K562 (cell line): Measurements from ENCODE around the gene NXPH4. TPM values are rescaled to one million over a fixed set of nuclear protein-coding genes. Genes with fewer than 3 reads are reported as not detected.

Experiments
- BRD9 ChIP-seq: fragments of 450-650 bp; IDR thresholded peaks from 2 replicates; pipeline ENCODE4 v1.6.1; 2018; ENCODE audit warnings: low read depth; ENCODE audit not compliant: partially characterized antibody
- CEBPG ChIP-seq, 3 experiments: fragments of 200-800 bp in 1 of 3; sonication (Bioruptor generic) in 1 of 3; sonication (generic) in 1 of 3; formaldehyde crosslinking in 1 of 3; IDR thresholded peaks in 2 of 3; conservative IDR thresholded peaks in 1 of 3; 2 replicates each; pipeline versions ENCODE4 v1.6.1 to v1.8.0; 2016 to 2022; ENCODE audit warnings: missing compliant biosample characterization in 2 of 3, missing genetic modification characterization in 2 of 3, mild to moderate bottlenecking in 1 of 3, missing genetic modification reagents in 1 of 3
- COPS2 ChIP-seq: fragments of 450-650 bp; conservative IDR thresholded peaks from 2 replicates; pipeline ENCODE4 v1.6.1; 2016; ENCODE audit warnings: mild to moderate bottlenecking, moderate library complexity
- HIVEP1 ChIP-seq: fragments of 250-450 bp; sonication (Bioruptor Pico); IDR thresholded peaks from 2 replicates; pipeline ENCODE4 v1.4.0; 2020; ENCODE audit warnings: mild to moderate bottlenecking
- HNRNPL ChIP-seq: fragments of 200-400 bp; formaldehyde crosslinking; IDR thresholded peaks from 2 replicates; pipeline ENCODE4 v1.6.1; 2017; ENCODE audit warnings: low read depth, mild to moderate bottlenecking, low read length
- IFI16 ChIP-seq: fragments of 250-450 bp; sonication (Bioruptor Pico); IDR thresholded peaks from 2 replicates; pipeline ENCODE4 v2.1.2; 2022; ENCODE audit warnings: mild to moderate bottlenecking, inconsistent platforms
- MAFG ChIP-seq: fragments of 450-650 bp; conservative IDR thresholded peaks from 2 replicates; pipeline ENCODE4 v1.6.1; 2016; ENCODE audit warnings: missing genetic modification characterization, missing compliant biosample characterization
- NR3C1 ChIP-seq: sonication (generic); formaldehyde crosslinking; IDR thresholded peaks from 2 replicates; pipeline ENCODE4 v1.8.1; 2022; ENCODE audit warnings: missing genetic modification reagents
- NR4A1 ChIP-seq, 2 experiments: fragments of 250-450 bp in 1 of 2; fragments of 450-650 bp in 1 of 2; sonication (Bioruptor Pico) in 1 of 2; IDR thresholded peaks; 2 replicates each; pipeline versions ENCODE4 v1.4.0 to v1.6.1; 2016 to 2020; ENCODE audit warnings: mild to moderate bottlenecking in 2 of 2, missing compliant biosample characterization in 1 of 2, missing genetic modification characterization in 1 of 2, moderate library complexity in 1 of 2
- SOX6 ChIP-seq: fragments of 450-650 bp; IDR thresholded peaks from 2 replicates; pipeline ENCODE4 v1.6.1; 2014; ENCODE audit warnings: mild to moderate bottlenecking
- ZBED1 ChIP-seq: IDR thresholded peaks from 2 replicates; pipeline ENCODE4 v1.6.1; 2014
- ZBTB8A ChIP-seq: fragments of 450-650 bp; IDR thresholded peaks from 2 replicates; pipeline ENCODE4 v1.6.1; 2018; ENCODE audit warnings: mild to moderate bottlenecking, moderate library complexity; ENCODE audit not compliant: partially characterized antibody
- ZNF12 ChIP-seq: sonication (generic); formaldehyde crosslinking; IDR thresholded peaks from 2 replicates; pipeline ENCODE4 v1.4.0; 2020; ENCODE audit warnings: mild to moderate bottlenecking, missing genetic modification reagents
- ZNF3 ChIP-seq: fragments of 250-450 bp; sonication (Bioruptor Pico); IDR thresholded peaks from 2 replicates; pipeline ENCODE4 v1.5.0; 2021; ENCODE audit warnings: mild to moderate bottlenecking, moderate library complexity
- ZNF586 ChIP-seq: fragments of 450-650 bp; formaldehyde crosslinking; conservative IDR thresholded peaks from 2 replicates; pipeline ENCODE4 v1.4.0; 2020; ENCODE audit warnings: mild to moderate bottlenecking, moderate library complexity
- ZNF668 ChIP-seq: fragments of 250-450 bp; sonication (Bioruptor Pico); IDR thresholded peaks from 2 replicates; pipeline ENCODE4 v1.8.0; 2022; ENCODE audit warnings: mild to moderate bottlenecking, inconsistent platforms
- polyA plus RNA-seq, 8 experiments: library from polyadenylated mRNA; depleted of rRNA in 4 of 8; stranded (reverse) in 5 of 8; unstranded in 3 of 8; fragments of >200 nt; fragmentation: Nextera tagmentation in 2 of 8; fragmentation: Illumina TruSeq in 1 of 8; extraction: Ambion mirVana in 2 of 8; extraction: Trizol in 1 of 8; gene quantifications; 2 replicates each; pipeline versions ENCODE4 v1.2.1 to v1.2.3, GENCODE V29; 2011 to 2014; ENCODE audit warnings: inconsistent platforms in 1 of 8, missing spikeins in 1 of 8
- total RNA-seq, 7 experiments: library from RNA; depleted of rRNA in 6 of 7; stranded (reverse); fragments of >200 nt in 6 of 7; fragmentation: Illumina TruSeq in 2 of 7; extraction: Trizol in 2 of 7; gene quantifications; 2 replicates each; pipeline versions ENCODE4 v1.2.1 to v1.2.3, GENCODE V29; 2011 to 2021; ENCODE audit warnings: low replicate concordance in 1 of 7
- TF ChIP-seq, protein P1 (sequence below): fragments of 250-450 bp; sonication (Bioruptor Pico); IDR thresholded peaks from 2 replicates; pipeline ENCODE4 v1.4.0; 2020; ENCODE audit warnings: mild to moderate bottlenecking, moderate library complexity, borderline replicate concordance
- TF ChIP-seq, protein P2 (sequence below): sonication (generic); formaldehyde crosslinking; IDR thresholded peaks from 2 replicates; pipeline ENCODE4 v1.5.0; 2020; ENCODE audit warnings: missing genetic modification reagents
- TF ChIP-seq, protein P3 (sequence below), 3 experiments: fragments of 200-800 bp in 1 of 3; sonication (Bioruptor generic) in 1 of 3; sonication (generic) in 1 of 3; formaldehyde crosslinking in 1 of 3; IDR thresholded peaks; 2 replicates each; pipeline versions ENCODE4 v1.6.1 to v1.8.0; 2016 to 2022; ENCODE audit warnings: mild to moderate bottlenecking in 2 of 3, missing compliant biosample characterization in 2 of 3, missing genetic modification characterization in 2 of 3, missing genetic modification reagents in 1 of 3
- TF ChIP-seq, protein P4 (sequence below): sonication (generic); formaldehyde crosslinking; IDR thresholded peaks from 2 replicates; pipeline ENCODE4 v1.9.0; 2022; ENCODE audit warnings: mild to moderate bottlenecking, missing genetic modification reagents
- TF ChIP-seq, protein P5 (sequence below): fragments of 250-450 bp; sonication (Bioruptor Pico); IDR thresholded peaks from 2 replicates; pipeline ENCODE4 v1.8.0; 2021; ENCODE audit warnings: borderline replicate concordance, mild to moderate bottlenecking, moderate library complexity; ENCODE audit not compliant: poor library complexity, severe bottlenecking

The NXPH4 gene
- total and polyA plus RNA-seq, 9 of the 15 experiments (the other 6 are each of a cell fraction or from before 2014, with no cell fraction given) = 0.49 to 2.7 (median 1.1) TPM; not detected in 4

DNA sequence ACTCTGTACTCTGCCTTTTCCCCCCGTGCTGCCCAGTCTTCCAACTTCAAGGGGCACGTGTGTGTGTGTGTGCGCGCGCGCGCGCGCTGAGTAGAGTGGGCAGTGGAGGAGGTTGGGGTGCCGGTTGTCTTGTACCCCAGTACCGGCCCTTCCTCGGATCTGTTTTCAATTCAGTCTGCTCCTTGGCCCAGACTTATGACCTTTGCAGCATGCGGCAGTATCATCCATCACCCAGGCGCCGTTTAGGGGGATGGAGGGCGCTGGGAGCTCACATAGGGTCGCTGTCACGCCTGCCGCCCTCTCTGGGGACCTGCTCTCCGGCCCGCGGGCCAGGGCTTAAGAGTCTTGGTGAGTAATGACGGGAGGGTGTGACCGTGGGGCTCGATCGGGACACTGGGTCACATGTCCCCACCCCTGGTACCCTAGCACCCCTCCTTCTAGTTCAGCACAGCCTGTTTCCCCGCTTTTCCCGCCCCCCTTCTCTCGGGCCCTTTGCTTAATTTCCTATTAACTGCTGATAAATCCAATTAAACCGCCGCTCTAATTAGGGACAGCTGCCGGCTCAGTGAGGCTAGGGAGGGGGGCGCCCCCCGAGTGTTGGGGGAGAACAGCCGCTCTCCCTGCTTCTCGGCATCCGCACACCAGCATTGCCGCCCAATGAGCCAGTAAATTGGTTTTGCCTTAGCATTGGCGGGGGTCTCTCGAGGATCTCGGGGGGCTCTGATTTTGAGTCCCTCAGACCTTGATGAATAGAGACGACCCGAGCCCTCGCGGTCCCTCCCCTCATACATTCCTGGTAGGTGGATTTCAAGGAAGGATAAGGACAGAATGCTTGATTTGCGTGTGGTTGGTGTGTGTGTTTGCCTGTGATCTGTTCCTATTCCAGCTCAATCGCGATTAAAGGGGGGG, 25.1 kb downstream of the NXPH4 start (continued):
- TF ChIP-seq, protein P1, sequence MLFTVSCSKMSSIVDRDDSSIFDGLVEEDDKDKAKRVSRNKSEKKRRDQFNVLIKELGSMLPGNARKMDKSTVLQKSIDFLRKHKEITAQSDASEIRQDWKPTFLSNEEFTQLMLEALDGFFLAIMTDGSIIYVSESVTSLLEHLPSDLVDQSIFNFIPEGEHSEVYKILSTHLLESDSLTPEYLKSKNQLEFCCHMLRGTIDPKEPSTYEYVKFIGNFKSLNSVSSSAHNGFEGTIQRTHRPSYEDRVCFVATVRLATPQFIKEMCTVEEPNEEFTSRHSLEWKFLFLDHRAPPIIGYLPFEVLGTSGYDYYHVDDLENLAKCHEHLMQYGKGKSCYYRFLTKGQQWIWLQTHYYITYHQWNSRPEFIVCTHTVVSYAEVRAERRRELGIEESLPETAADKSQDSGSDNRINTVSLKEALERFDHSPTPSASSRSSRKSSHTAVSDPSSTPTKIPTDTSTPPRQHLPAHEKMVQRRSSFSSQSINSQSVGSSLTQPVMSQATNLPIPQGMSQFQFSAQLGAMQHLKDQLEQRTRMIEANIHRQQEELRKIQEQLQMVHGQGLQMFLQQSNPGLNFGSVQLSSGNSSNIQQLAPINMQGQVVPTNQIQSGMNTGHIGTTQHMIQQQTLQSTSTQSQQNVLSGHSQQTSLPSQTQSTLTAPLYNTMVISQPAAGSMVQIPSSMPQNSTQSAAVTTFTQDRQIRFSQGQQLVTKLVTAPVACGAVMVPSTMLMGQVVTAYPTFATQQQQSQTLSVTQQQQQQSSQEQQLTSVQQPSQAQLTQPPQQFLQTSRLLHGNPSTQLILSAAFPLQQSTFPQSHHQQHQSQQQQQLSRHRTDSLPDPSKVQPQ (CRISPR knock-in tag) = no peak
- no peak for TF ChIP-seq CEBPG (CRISPR knock-in tag; IDR thresholded peaks at IDR 0.05)
- no peak for TF ChIP-seq CEBPG (tag; conservative IDR thresholded peaks at IDR 0.05 in 1 of 2, IDR thresholded peaks at IDR 0.05 in 1 of 2)
- no peak for TF ChIP-seq BRD9
- no peak for TF ChIP-seq COPS2
- TF ChIP-seq, protein P2, sequence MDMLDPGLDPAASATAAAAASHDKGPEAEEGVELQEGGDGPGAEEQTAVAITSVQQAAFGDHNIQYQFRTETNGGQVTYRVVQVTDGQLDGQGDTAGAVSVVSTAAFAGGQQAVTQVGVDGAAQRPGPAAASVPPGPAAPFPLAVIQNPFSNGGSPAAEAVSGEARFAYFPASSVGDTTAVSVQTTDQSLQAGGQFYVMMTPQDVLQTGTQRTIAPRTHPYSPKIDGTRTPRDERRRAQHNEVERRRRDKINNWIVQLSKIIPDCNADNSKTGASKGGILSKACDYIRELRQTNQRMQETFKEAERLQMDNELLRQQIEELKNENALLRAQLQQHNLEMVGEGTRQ (CRISPR knock-in tag) = peak; percentile 27; the same call in 1 of the 2 replicates
- no peak for TF ChIP-seq ZBTB8A
- TF ChIP-seq HIVEP1 (CRISPR knock-in tag) = no peak
- no peak for TF ChIP-seq ZNF586 (CRISPR knock-in tag)
- TF ChIP-seq HNRNPL = no peak
- TF ChIP-seq IFI16 (CRISPR knock-in tag) = no peak
- no peak for TF ChIP-seq ZNF3 (CRISPR knock-in tag)
- TF ChIP-seq ZBED1 = no peak
- no peak for TF ChIP-seq ZNF12 (CRISPR knock-in tag)
- TF ChIP-seq NR3C1 (CRISPR knock-in tag) = no peak
- TF ChIP-seq, protein P3, sequence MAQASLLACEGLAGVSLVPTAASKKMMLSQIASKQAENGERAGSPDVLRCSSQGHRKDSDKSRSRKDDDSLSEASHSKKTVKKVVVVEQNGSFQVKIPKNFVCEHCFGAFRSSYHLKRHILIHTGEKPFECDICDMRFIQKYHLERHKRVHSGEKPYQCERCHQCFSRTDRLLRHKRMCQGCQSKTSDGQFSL (CRISPR knock-in tag; IDR thresholded peaks at IDR 0.05) = 0 out of 2 replicates have a peak, but pooled peaks have one; percentile 17
- TF ChIP-seq, protein P3 (tag; IDR thresholded peaks at IDR 0.05) = no peak
- no peak for TF ChIP-seq MAFG (tag)
- TF ChIP-seq, protein P4, sequence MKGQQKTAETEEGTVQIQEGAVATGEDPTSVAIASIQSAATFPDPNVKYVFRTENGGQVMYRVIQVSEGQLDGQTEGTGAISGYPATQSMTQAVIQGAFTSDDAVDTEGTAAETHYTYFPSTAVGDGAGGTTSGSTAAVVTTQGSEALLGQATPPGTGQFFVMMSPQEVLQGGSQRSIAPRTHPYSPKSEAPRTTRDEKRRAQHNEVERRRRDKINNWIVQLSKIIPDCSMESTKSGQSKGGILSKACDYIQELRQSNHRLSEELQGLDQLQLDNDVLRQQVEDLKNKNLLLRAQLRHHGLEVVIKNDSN (CRISPR knock-in tag) = peak; percentile 61
- TF ChIP-seq SOX6 = no peak
- TF ChIP-seq, protein P5, sequence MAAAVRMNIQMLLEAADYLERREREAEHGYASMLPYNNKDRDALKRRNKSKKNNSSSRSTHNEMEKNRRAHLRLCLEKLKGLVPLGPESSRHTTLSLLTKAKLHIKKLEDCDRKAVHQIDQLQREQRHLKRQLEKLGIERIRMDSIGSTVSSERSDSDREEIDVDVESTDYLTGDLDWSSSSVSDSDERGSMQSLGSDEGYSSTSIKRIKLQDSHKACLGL = no peak
- no peak for TF ChIP-seq ZNF668 (CRISPR knock-in tag)
- no peak for TF ChIP-seq NR4A1 (CRISPR knock-in tag; IDR thresholded peaks at IDR 0.05)
- TF ChIP-seq NR4A1 (tag; IDR thresholded peaks at IDR 0.05) = no peak
